HG03571 (cell line): ENCODE measurements around the gene TYRP1.

Source experiments
- ATAC-seq: cut with Tn5 transposase; IDR thresholded peaks from one replicate; pipeline ENCODE4 v1.9.1; 2021; ENCODE audit not compliant: unreplicated experiment

Gene TYRP1

DNA sequence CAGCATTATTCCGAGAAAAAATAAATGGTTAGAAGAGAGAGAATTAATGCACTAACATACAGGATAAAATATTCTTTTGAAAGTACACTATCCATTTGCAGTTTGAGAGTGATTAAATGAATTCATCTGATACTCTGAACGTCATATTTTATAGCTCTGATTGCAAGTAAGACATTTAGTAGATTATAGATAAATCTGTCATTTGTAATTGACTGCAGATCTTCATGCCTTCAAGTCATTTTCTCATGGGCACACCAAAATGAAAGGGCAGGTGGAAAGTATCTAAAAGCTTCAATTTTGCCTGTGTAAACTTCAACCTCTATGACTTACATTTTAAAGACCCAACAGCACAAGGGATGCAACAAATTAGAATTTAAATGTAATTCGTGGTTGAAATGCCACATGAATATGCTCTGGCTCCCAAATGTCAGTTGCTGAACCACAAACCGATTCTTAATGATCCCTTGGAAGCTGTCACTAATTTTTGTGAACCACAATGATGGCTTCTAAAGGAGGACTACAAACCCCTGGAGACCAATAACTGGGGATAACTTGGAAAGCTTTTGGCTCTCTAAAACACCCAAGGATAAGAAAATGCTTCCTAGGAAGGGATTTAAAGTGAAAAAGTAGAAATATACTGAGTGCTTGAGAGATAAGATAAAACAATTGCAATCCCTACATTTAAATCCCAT, 3.9 kb downstream of the TYRP1 start:
- ATAC-seq: no peak

DNA sequence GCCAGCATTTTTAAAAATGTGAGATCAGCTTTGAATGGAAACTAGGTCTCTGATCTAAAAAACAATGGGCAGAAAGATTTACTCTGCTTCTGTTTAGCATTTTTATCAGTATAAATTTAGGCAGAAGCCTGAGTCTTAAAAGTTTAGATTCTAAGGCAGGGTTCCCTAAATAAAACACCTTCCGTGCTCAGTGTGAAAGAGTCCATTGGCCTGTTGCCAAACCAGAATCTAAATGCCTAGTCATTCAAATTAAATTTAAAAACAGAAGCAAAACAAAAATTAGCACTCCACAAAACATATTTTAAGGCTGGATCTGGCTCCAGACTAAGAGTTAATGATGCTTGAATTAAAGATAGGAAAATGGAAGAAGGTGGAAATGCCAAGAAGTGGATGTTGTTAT, 4.5 kb downstream of the TYRP1 start:
- no peak for ATAC-seq

GRCh38 chr9:12698266-12698665, 5.1 kb downstream of the TYRP1 start:
- no peak for ATAC-seq

GRCh38 chr9:12698986-12699385, 5.8 kb downstream of the TYRP1 start:
- ATAC-seq: no peak

DNA sequence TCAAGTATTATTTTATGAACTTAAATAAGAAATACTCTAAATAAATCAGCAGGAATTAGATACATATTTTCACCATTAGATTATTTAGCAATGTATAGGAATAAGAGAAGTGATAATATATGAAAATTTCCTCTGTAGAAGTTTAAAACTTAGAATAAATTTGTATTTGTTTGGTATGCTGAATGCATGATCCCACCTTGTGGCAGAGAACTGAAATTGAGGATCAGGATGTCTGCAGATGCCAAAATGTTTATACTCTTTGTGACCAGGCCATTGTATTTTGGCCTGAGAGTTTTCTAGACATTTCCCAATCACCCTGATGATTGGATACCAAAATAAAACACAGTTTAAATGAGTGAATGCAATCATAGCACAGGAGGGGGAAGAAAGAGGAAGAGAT, 6.3 kb downstream of the TYRP1 start:
- ATAC-seq: no peak

DNA sequence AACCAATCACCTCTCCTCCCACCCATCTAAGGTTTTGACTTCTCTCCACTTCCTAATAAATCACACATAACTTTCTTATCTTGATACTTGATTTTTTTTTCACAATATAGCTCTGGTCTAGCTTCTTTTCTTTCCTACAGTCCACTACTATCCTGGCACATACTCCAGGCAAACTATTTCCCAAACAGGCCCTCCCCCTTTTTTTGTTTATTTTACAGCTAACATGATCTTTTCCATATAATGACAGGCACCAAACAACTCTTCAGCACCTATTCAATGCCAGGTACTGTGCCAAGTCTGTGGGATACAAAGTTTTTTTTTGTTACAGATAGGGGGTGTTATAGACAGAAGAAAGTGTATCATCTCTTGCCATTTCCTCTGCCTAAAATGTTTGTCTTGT, 7.9 kb downstream of the TYRP1 start:
- no peak for ATAC-seq

- no peak for ATAC-seq
Observed at GRCh38 chr9:12702160-12702758, 9.1 kb downstream of the TYRP1 start.

DNA sequence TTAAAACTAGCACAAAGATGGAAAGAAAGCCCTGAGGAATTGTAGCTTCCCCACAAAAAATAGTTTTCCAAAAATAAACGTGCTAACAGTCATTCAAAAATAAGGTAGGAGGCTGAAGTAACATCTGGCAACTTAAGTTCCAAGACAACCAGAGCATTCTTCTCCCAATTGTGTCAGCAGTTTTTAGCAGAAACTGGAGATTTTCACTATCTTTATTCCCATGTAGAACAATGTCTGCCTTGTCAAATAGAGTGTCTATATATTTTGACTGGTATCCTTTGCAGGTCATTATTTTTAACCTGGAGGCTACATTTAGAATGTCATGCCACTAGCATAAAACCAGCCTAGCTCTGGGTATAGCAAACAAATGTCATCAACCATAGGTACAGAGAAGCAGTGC, 10.8 kb downstream of the TYRP1 start:
- no peak for ATAC-seq

DNA sequence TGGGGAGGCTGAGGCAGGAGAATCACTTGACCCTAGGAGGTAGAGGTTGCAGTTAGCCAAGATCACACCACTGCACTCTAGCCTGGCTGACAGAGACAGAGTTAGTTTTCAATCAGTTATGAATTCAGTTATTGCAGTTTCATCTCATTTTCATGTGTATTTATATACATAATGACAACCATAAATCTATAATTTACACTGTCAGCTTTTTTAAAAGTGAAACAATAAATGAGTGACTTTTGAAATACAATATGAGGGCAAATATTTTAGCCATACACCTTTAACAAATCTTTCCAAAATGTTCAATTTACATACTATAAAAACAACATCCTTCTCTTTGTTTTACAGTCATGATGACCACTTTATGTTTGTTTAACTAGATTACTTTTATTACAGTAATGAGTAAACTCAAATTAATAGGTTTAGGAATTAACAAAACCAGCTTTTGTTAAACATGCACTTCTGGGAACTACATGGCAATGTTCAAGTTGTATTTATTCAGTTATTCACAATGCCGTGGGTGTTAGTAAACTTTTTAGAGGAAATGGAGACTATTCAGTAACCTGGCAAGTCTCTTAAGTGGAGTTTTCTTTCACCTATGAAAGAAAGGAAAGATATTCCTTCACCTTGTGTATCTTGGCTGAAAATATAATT, 12.7 kb downstream of the TYRP1 start:
- no peak for ATAC-seq

GRCh38 chr9:12708562-12709298, 15.5 kb downstream of the TYRP1 start:
- ATAC-seq: no peak

DNA sequence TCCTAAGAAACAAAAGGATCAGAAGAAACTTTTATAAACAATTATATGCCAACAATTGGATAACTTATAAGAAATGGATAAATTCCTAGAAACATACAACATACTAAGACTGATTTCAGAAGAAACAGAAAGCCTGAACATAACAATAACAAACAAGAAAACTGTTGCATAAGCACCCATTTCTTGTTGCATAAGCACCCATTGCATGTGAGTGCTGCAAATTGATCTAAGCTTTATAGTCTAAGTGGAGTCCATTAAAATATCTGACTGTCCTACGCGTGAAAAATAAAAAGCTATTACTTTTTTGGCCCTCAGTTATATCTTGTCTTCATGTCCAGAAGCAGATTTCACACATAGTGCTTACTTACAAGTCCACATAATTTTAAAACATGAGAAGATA, 19.3 kb downstream of the TYRP1 start:
- no peak for ATAC-seq

GRCh38 chr9:12715268-12715667, 22.1 kb downstream of the TYRP1 start:
- ATAC-seq: no peak

DNA sequence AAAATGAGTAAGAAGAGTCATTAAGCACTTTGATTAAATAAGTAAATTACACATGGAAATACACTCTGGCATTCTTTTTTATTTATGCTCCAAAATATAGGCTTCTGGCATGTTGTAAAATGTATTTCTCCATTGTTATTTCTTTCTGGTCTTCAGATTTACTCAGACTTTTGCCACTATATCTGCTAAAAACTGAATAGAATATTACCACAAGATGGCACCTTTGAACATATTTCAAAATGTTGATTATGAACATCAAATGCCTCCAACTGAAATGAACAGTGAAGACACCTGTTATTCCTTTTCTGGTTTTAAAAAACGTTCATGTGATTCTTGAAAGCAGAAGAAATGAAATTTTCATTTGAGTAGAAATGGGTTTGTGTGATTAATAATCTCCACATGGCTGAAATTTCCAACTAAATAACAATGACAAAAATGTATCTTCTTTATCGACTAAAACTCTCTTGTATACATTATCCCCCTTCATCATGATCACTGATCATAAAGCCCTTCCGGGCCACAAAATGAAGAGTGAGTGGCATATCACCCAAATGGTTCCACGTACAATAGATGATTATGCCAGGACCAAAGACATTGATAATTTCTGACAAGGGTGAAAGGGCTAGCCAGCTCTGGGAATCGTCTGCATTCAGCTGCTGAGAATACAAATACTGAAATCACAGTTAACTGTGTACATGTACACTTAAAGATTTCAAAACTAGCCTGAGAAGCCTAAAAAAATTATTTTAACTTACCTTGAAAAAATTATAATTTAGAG, 23.8 kb downstream of the TYRP1 start:
- no peak for ATAC-seq

DNA sequence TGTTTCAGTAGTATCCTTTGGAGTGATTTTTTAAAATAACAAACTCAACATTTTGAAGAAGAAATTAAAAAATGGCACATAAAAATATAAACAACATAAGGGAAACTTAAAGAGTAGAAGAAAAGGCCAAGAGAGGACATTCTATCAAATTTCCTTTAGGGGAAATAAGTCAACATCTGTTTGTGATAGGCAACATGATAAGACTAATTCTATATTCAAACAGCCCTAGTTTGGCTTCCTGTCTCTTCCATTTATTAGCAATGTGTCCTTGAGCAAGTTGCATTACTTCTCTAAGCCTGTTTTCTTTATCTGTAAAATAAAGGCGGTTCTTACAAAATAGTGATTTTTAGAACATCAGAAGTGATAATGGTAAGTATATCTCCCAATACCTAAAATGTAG, 24.7 kb downstream of the TYRP1 start:
- no peak for ATAC-seq

GRCh38 chr9:12718482-12719026, 25.4 kb downstream of the TYRP1 start:
- ATAC-seq: no peak

- ATAC-seq: no peak
Observed at GRCh38 chr9:12719431-12719830, 26.2 kb downstream of the TYRP1 start.

DNA sequence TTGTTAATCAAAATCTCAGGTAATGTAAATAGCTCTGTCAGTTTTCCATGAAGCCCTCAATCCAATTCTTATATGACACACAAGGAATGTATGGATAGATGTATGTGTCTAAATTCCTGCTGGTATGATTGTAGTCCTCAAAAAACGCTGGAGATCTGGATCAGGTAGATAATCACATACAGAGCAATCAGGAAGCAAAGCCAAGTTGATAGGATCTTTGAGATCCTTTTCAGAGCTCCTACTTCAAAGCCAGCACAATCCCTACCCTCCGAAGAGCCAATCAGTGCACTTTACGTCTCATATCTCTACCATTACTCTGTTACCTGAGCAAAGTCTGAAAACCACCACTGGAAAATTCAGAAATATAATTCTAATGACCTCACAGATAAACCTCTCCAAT, 27.4 kb downstream of the TYRP1 start:
- no peak for ATAC-seq

DNA sequence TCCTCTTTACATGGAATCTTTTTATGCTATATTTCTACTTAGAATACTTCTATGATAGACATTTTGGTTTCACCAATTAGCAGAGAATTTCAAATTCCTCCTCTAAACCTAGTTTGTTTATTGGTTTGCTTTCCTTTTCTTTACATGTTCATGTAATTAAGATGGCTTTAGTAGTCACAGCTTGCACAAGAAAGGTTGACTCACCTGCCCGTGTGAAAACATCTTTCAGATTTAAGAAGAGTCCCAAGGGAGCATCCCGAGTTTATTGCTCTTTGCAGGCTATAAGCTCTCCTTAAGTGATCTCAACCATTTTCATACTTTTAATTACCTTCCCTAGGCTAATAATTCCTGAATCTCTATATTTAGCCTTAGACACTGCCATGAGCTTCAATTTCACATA, 28.9 kb downstream of the TYRP1 start:
- no peak for ATAC-seq

DNA sequence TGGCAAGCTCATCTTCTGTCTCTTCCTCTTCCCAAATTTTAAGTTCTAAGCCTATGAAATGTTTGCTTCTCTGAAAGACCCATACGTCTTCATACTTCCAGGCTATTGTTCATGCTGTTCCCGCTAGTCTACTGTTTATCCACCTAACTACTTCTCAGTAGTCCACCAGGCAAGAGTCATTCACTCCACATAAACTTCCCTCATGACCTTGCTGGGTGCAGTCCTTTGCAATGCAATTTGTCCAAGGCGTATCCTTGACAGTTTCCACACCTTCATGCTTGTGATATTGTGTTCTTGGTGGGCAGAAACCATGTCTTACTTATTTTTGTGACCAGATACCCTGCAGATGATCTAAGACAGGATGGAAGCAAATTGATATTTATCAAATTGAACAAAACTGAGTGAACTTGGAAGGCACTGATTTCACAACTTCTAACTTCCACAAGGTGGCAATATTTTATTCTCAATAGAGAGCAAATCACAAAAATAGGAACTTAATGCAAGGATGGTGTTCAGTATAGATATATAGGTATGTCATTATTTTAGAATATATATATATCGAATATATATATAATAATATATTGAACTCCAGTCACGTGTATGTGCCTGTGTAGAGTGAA, 30.3 kb downstream of the TYRP1 start:
- no peak for ATAC-seq

GRCh38 chr9:12726795-12727194, 33.6 kb downstream of the TYRP1 start:
- no peak for ATAC-seq
